ENCODE measurements around the gene ZNF532. TPM values are rescaled to one million over a fixed set of nuclear protein-coding genes. Genes with fewer than 3 reads are reported as not detected.
A peak's percentile ranks its signal among the peaks of the same experiment; 100 is the strongest.

Gene ZNF532
- total and polyA plus RNA-seq, 9 of the 15 experiments (the other 6 are each of a cell fraction or from before 2014, with no cell fraction given), result 0.42 TPM; not detected in 8

DNA sequence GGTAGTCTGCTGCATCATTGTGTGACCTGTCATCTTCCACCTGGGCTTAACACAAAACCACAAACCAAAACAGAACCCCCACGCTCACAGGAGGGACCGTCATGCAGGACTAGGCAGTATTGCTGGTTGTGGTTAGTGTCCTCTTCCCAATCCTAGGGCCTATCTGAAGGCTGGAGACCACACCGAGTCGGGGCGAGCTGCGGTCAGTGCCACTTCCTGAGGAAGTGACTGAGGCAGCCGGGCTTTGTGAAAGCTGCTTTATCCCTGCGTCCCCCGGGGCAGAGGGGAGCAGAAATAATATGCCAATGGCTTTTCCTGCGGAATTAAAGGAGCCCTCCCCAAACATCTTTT is 22.9 kb downstream of the ZNF532 start:
- CTCF ChIA-PET (ENCODE audit: low intra/inter-chr PET ratio), result no interaction called here
- WGBS (ENCODE audit: insufficient coverage, low coverage, missing lambda C conversion rate), result 2% methylated on average over 8 of the region's 10 CpGs
- peak in 2 of 4 experiments; percentile 1 to 9 for DNase-seq (ENCODE audit: extremely low read depth in 1 of 4, low spot score in 3 of 4)

DNA sequence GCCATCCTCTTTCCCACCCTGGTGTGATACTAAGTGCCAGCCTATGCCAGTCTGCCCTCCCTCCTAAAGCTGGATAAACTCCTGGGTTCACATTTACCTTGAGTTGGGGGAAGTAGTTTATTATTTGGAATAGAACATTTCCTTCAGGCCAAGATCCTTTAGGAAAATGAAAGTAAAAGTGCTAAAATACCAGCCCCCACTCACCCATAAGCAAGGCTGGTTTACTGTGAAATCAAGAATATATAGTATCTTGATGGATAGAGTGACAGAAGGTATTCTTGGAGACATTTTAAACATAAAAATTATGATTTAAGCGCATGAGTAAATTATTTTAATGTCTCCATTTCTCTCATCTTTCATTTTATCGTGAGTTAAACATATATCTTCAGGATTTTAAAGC is 27.1 kb downstream of the ZNF532 start:
- no TSS peak for BruUV-seq (replicated peaks)
- CTCF ChIA-PET (ENCODE audit: low intra/inter-chr PET ratio), result no interaction called here
- no peak for ATAC-seq
- H3K36me3 ChIP-seq (ENCODE audit: control insufficient read depth, insufficient read depth, low read length), result no peaks in the 10 kb centered on the region
- no peaks in the 10 kb centered on the region for H3K9me3 ChIP-seq (replicated peaks; ENCODE audit: control insufficient read depth, insufficient read depth, low read depth, low read length)
- no peak overlapping the region for H2AFZ ChIP-seq (ENCODE audit: low read depth, low read length)
- no peak for FAIRE-seq
- WGBS (ENCODE audit: insufficient coverage, low coverage, missing lambda C conversion rate), result 0% methylated on average over 2 of the region's 2 CpGs
- intact Hi-C loops (cut with micrococcal nuclease), result no loop called here
- POLR2A ChIA-PET, result no interaction called here
- H4K20me1 ChIP-seq (replicated peaks; ENCODE audit: control insufficient read depth, insufficient read depth, low read length), result no peaks in the 10 kb centered on the region
- no peak overlapping the region for H3K9ac ChIP-seq (ENCODE audit: insufficient read depth in 1 of 2, low read depth in 2 of 2, low read length in 2 of 2)
- no peaks in the 10 kb centered on the region for H3K4me1 ChIP-seq (replicated peaks in 1 of 2; ENCODE audit: control insufficient read depth in 2 of 2, insufficient read depth in 2 of 2, low read length in 2 of 2)
- no peaks in the 10 kb centered on the region for H3K27me3 ChIP-seq (ENCODE audit: control insufficient read depth in 2 of 2, insufficient read depth in 2 of 2, low read length in 2 of 2)
- H3K4me2 ChIP-seq (ENCODE audit: insufficient read depth, low read length), result no peak overlapping the region
- DNase-seq (ENCODE audit: extremely low read depth in 1 of 4, low spot score in 3 of 4), result no peak
- H3K79me2 ChIP-seq (ENCODE audit: control insufficient read depth, insufficient read depth, low read length), result no peaks in the 10 kb centered on the region
- no peak overlapping the region for H3K27ac ChIP-seq (ENCODE audit: extremely low read depth, low read depth, low read length)
- in situ Hi-C loops (cut with MboI), result no loop called here
- H3K9me1 ChIP-seq (ENCODE audit: control insufficient read depth, insufficient read depth, low read length), result no peaks in the 10 kb centered on the region
- no peak overlapping the region for H3K4me3 ChIP-seq
- no peak for TF ChIP-seq KDM5B (IDR thresholded peaks at IDR 0.05; ENCODE audit: insufficient replicate concordance, low read depth, low read length)
- TF ChIP-seq, protein P1, sequence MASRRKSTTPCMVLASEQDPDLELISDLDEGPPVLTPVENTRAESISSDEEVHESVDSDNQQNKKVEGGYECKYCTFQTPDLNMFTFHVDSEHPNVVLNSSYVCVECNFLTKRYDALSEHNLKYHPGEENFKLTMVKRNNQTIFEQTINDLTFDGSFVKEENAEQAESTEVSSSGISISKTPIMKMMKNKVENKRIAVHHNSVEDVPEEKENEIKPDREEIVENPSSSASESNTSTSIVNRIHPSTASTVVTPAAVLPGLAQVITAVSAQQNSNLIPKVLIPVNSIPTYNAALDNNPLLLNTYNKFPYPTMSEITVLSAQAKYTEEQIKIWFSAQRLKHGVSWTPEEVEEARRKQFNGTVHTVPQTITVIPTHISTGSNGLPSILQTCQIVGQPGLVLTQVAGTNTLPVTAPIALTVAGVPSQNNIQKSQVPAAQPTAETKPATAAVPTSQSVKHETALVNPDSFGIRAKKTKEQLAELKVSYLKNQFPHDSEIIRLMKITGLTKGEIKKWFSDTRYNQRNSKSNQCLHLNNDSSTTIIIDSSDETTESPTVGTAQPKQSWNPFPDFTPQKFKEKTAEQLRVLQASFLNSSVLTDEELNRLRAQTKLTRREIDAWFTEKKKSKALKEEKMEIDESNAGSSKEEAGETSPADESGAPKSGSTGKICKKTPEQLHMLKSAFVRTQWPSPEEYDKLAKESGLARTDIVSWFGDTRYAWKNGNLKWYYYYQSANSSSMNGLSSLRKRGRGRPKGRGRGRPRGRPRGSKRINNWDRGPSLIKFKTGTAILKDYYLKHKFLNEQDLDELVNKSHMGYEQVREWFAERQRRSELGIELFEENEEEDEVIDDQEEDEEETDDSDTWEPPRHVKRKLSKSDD (conservative IDR thresholded peaks at IDR 0.05; ENCODE audit: low read length), result no peak
- TF ChIP-seq TCF7L2 (IDR thresholded peaks at IDR 0.05; ENCODE audit: low read depth, low read length), result no peak
- TF ChIP-seq, protein P2, sequence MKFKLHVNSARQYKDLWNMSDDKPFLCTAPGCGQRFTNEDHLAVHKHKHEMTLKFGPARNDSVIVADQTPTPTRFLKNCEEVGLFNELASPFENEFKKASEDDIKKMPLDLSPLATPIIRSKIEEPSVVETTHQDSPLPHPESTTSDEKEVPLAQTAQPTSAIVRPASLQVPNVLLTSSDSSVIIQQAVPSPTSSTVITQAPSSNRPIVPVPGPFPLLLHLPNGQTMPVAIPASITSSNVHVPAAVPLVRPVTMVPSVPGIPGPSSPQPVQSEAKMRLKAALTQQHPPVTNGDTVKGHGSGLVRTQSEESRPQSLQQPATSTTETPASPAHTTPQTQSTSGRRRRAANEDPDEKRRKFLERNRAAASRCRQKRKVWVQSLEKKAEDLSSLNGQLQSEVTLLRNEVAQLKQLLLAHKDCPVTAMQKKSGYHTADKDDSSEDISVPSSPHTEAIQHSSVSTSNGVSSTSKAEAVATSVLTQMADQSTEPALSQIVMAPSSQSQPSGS (CRISPR knock-in tag; IDR thresholded peaks at IDR 0.05), result no peak
- TF ChIP-seq ZBTB8A (IDR thresholded peaks at IDR 0.05; ENCODE audit: partially characterized antibody), result no peak
- no peak for TF ChIP-seq SRSF3 (IDR thresholded peaks at IDR 0.05; ENCODE audit: insufficient read depth, low read length)
- no peak for TF ChIP-seq RAD51 (IDR thresholded peaks at IDR 0.05; ENCODE audit: borderline replicate concordance, low read depth)
- TF ChIP-seq, protein P3, sequence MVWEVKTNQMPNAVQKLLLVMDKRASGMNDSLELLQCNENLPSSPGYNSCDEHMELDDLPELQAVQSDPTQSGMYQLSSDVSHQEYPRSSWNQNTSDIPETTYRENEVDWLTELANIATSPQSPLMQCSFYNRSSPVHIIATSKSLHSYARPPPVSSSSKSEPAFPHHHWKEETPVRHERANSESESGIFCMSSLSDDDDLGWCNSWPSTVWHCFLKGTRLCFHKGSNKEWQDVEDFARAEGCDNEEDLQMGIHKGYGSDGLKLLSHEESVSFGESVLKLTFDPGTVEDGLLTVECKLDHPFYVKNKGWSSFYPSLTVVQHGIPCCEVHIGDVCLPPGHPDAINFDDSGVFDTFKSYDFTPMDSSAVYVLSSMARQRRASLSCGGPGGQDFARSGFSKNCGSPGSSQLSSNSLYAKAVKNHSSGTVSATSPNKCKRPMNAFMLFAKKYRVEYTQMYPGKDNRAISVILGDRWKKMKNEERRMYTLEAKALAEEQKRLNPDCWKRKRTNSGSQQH (CRISPR knock-in tag; IDR thresholded peaks at IDR 0.05), result no peak
- no peak for TF ChIP-seq PHF20 (IDR thresholded peaks at IDR 0.05; ENCODE audit: partially characterized antibody)

More for the DNA sequence above, 22.9 kb downstream of the ZNF532 start:
- Histone ChIP-seq H4K20me1 (replicated peaks; ENCODE audit: control insufficient read depth, insufficient read depth, low read length) (no peaks in the 10 kb centered on the region), H2AFZ (ENCODE audit: low read depth, low read length) (no peak overlapping the region), H3K9me1 (ENCODE audit: control insufficient read depth, insufficient read depth, low read length) (no peaks in the 10 kb centered on the region), H3K27ac (ENCODE audit: extremely low read depth, low read depth, low read length) (no peak overlapping the region), H3K4me1 (replicated peaks in 1 of 2; ENCODE audit: control insufficient read depth in 2 of 2, insufficient read depth in 2 of 2, low read length in 2 of 2) (no peaks in the 10 kb centered on the region), H3K36me3 (ENCODE audit: control insufficient read depth, insufficient read depth, low read length) (no peaks in the 10 kb centered on the region), H3K9ac (ENCODE audit: insufficient read depth in 1 of 2, low read depth in 2 of 2, low read length in 2 of 2) (no peak overlapping the region), H3K27me3 (ENCODE audit: control insufficient read depth in 2 of 2, insufficient read depth in 2 of 2, low read length in 2 of 2) (no peaks in the 10 kb centered on the region), H3K4me2 (ENCODE audit: insufficient read depth, low read length) (no peak overlapping the region), H3K79me2 (ENCODE audit: control insufficient read depth, insufficient read depth, low read length) (no peaks in the 10 kb centered on the region), H3K9me3 (replicated peaks; ENCODE audit: control insufficient read depth, insufficient read depth, low read depth, low read length) (no peaks in the 10 kb centered on the region), H3K4me3 (no peak overlapping the region)
- ATAC-seq (no peak), FAIRE-seq (no peak)
- in situ Hi-C loops (cut with MboI) (no loop called here), intact Hi-C loops (cut with micrococcal nuclease) (no loop called here)
- no TSS peak for BruUV-seq (replicated peaks)
- TF ChIP-seq ZC3H4 (CRISPR knock-in tag; IDR thresholded peaks at IDR 0.05; ENCODE audit: borderline replicate concordance) (no peak), ETV6 (IDR thresholded peaks at IDR 0.05; ENCODE audit: borderline replicate concordance in 1 of 2, low read depth in 2 of 2, low read length in 1 of 2) (0 out of 4 replicates have a peak, but pooled peaks of 1 of the 2 experiments have one; percentile 28), ETV6 (CRISPR knock-in tag; IDR thresholded peaks at IDR 0.05; ENCODE audit: borderline replicate concordance) (no peak), PRMT5 (CRISPR knock-in tag; IDR thresholded peaks at IDR 0.05) (no peak), GABPA (tag; conservative IDR thresholded peaks at IDR 0.05; ENCODE audit: low read depth) (peak; percentile 62), SLC30A9 (CRISPR knock-in tag; IDR thresholded peaks at IDR 0.05) (no peak)
- POLR2A ChIA-PET, result no interaction called here
